Liver (tissue), 9 donors: ENCODE measurements around the gene AVL9. TPM values are rescaled to one million over a fixed set of nuclear protein-coding genes. Genes with fewer than 3 reads are reported as not detected.

Experiments
- DNase-seq: peaks from one replicate; pipeline ENCODE4 v3.0.0-alpha.2; 2017; ENCODE audit warnings: low spot score
- H3K27ac ChIP-seq, 2 donors: one replicate each; pipeline ENCODE4 v1.7.0; 2013; ENCODE audit warnings: inconsistent platforms in 2 of 2, low read length in 2 of 2, control low read depth in 1 of 2, low read depth in 1 of 2, mild to moderate bottlenecking in 1 of 2
- H3K27me3 ChIP-seq, 4 donors: one replicate each; pipeline versions ENCODE4 v1.6.1 to v1.7.0; 2013; ENCODE audit warnings: low read length in 3 of 4, inconsistent platforms in 1 of 4, mild to moderate bottlenecking in 1 of 4, moderate library complexity in 1 of 4; ENCODE audit not compliant: control insufficient read depth in 4 of 4, insufficient read depth in 4 of 4
- H3K36me3 ChIP-seq, 4 donors: one replicate each; pipeline versions ENCODE4 v1.6.1 to v1.7.0; 2013; ENCODE audit warnings: low read length in 3 of 4, mild to moderate bottlenecking in 3 of 4, low read depth in 1 of 4, moderate library complexity in 1 of 4; ENCODE audit not compliant: control insufficient read depth in 4 of 4, insufficient read depth in 3 of 4
- H3K4me1 ChIP-seq, 4 donors: one replicate each; pipeline versions ENCODE4 v1.6.1 to v1.7.0; 2013; ENCODE audit warnings: low read length in 3 of 4, mild to moderate bottlenecking in 3 of 4, moderate library complexity in 1 of 4; ENCODE audit not compliant: control insufficient read depth in 4 of 4, insufficient read depth in 4 of 4
- H3K4me3 ChIP-seq, 3 donors: one replicate each; pipeline versions ENCODE4 v1.6.1 to v1.7.0; 2013; ENCODE audit warnings: low read length in 3 of 3, control low read depth in 1 of 3, low read depth in 1 of 3, mild to moderate bottlenecking in 1 of 3
- H3K9ac ChIP-seq, 2 donors: one replicate each; pipeline ENCODE4 v1.7.0; 2013; ENCODE audit warnings: low read length in 2 of 2, mild to moderate bottlenecking in 2 of 2, moderate library complexity in 2 of 2, control low read depth in 1 of 2, low read depth in 1 of 2
- H3K9me3 ChIP-seq, 4 donors: one replicate each; pipeline versions ENCODE4 v1.6.1 to v1.7.0; 2013; ENCODE audit warnings: low read length in 3 of 4; ENCODE audit not compliant: control insufficient read depth in 4 of 4
- EGR1 ChIP-seq, 2 donors: IDR thresholded peaks; 2 replicates each; pipeline ENCODE4 v1.6.1; 2016 to 2018; ENCODE audit warnings: antibody characterized with exemption in 2 of 2, low read depth in 2 of 2
- FOXA1 ChIP-seq: IDR thresholded peaks from 2 replicates; pipeline ENCODE4 v1.6.1; 2016; ENCODE audit warnings: antibody characterized with exemption
- HNF4A ChIP-seq, 2 donors: conservative IDR thresholded peaks; 2 replicates each; pipeline ENCODE4 v1.6.1; 2016; ENCODE audit warnings: antibody characterized with exemption in 2 of 2, mild to moderate bottlenecking in 2 of 2
- HNF4G ChIP-seq: IDR thresholded peaks from 2 replicates; pipeline ENCODE4 v1.6.1; 2016; ENCODE audit warnings: antibody characterized with exemption
- JUND ChIP-seq, 2 donors: IDR thresholded peaks; 2 replicates each; pipeline ENCODE4 v1.6.1; 2016; ENCODE audit warnings: antibody characterized with exemption in 2 of 2
- NR2F2 ChIP-seq: IDR thresholded peaks from 2 replicates; pipeline ENCODE4 v1.6.1; 2016; ENCODE audit warnings: antibody characterized with exemption
- TAF1 ChIP-seq: conservative IDR thresholded peaks from 2 replicates; pipeline ENCODE4 v1.6.1; 2016; ENCODE audit warnings: antibody characterized with exemption, mild to moderate bottlenecking
- WGBS: extraction: QIAGEN DNeasy Blood & Tissue Kit; methylation state at CpG from one replicate; pipeline ENCODE4 v1.1.7; 2013; 5-methylcytosine and 5-hydroxymethylcytosine counted together
- polyA plus RNA-seq, 2 donors: library from polyadenylated mRNA; stranded (reverse) in 1 of 2; unstranded in 1 of 2; fragments of 200-250 nt in 1 of 2; fragments of >200 nt in 1 of 2; fragmentation: Nextera tagmentation in 1 of 2; extraction: Ambion mirVana in 1 of 2; gene quantifications; one replicate each; pipeline versions ENCODE4 v1.2.1 to v1.2.3, GENCODE V29; 2013 to 2015
- total RNA-seq, 2 donors: library from RNA; depleted of rRNA; stranded (reverse); fragments of >200 nt; gene quantifications; one replicate each; pipeline ENCODE4 v1.2.3, GENCODE V29; 2014
- TF ChIP-seq, protein P1 (sequence below): fragments of 150-350 bp; IDR thresholded peaks from 2 replicates; pipeline ENCODE4 v1.5.1; 2017; ENCODE audit warnings: improper control_type of control experiment, low read depth, low read length; ENCODE audit not compliant: missing input control
- TF ChIP-seq, protein P2 (sequence below): IDR thresholded peaks from 2 replicates; pipeline ENCODE4 v1.6.1; 2016; ENCODE audit warnings: antibody characterized with exemption
- TF ChIP-seq, protein P3 (sequence below): IDR thresholded peaks from 2 replicates; pipeline ENCODE4 v1.6.1; 2016; ENCODE audit warnings: antibody characterized with exemption
- TF ChIP-seq, protein P4 (sequence below): IDR thresholded peaks from 2 replicates; pipeline ENCODE4 v1.6.1; 2016; ENCODE audit warnings: antibody characterized with exemption, mild to moderate bottlenecking
- TF ChIP-seq, protein P5 (sequence below): IDR thresholded peaks from 2 replicates; pipeline ENCODE4 v1.6.1; 2016; ENCODE audit warnings: antibody characterized with exemption
- donor health status: healthy.
- donor health status: healthy.
- donor health status: healthy.
- donor health status: healthy.
- donor health status: healthy.

AVL9 gene
- total and polyA plus RNA-seq, 4 donors: 5.5 to 18.5 (median 11.6) TPM

DNA sequence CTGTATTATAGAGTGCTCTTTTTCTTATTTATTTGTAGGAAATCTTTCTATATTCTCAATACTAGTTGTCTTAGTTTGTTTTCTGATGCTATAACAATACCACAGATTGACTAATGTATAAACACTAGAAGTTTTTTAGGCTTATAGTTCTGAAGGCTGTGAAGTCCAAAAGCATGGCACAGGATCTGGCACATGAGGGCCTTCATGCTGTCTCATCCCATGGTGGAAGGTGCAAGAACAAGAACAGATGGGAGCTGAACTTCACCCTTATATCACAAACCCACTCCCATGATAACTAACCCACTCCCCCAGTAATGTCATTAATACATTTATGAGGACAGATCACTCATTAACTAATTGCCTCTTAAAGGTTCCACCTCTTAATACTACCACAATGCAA lies 109.7 kb downstream of the AVL9 start:
- Histone ChIP-seq H3K9ac (no peak overlapping the region), H3K4me3 (no peak overlapping the region), H3K9me3 (peaks cover 0 to 3% (median 3%) of the 10 kb centered on the region in 4 donors), H3K4me1 (no peaks in the 10 kb centered on the region), H3K27ac (no peak overlapping the region), H3K27me3 (no peaks in the 10 kb centered on the region), H3K36me3 (no peaks in the 10 kb centered on the region)
- no peak for DNase-seq
- TF ChIP-seq, protein P1, sequence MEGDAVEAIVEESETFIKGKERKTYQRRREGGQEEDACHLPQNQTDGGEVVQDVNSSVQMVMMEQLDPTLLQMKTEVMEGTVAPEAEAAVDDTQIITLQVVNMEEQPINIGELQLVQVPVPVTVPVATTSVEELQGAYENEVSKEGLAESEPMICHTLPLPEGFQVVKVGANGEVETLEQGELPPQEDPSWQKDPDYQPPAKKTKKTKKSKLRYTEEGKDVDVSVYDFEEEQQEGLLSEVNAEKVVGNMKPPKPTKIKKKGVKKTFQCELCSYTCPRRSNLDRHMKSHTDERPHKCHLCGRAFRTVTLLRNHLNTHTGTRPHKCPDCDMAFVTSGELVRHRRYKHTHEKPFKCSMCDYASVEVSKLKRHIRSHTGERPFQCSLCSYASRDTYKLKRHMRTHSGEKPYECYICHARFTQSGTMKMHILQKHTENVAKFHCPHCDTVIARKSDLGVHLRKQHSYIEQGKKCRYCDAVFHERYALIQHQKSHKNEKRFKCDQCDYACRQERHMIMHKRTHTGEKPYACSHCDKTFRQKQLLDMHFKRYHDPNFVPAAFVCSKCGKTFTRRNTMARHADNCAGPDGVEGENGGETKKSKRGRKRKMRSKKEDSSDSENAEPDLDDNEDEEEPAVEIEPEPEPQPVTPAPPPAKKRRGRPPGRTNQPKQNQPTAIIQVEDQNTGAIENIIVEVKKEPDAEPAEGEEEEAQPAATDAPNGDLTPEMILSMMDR: no peak
- no peak for TF ChIP-seq JUND (IDR thresholded peaks at IDR 0.05)
- no peak for TF ChIP-seq FOXA1
- no peak for TF ChIP-seq TAF1
- no peak for TF ChIP-seq HNF4A (conservative IDR thresholded peaks at IDR 0.05)
- TF ChIP-seq, protein P2, sequence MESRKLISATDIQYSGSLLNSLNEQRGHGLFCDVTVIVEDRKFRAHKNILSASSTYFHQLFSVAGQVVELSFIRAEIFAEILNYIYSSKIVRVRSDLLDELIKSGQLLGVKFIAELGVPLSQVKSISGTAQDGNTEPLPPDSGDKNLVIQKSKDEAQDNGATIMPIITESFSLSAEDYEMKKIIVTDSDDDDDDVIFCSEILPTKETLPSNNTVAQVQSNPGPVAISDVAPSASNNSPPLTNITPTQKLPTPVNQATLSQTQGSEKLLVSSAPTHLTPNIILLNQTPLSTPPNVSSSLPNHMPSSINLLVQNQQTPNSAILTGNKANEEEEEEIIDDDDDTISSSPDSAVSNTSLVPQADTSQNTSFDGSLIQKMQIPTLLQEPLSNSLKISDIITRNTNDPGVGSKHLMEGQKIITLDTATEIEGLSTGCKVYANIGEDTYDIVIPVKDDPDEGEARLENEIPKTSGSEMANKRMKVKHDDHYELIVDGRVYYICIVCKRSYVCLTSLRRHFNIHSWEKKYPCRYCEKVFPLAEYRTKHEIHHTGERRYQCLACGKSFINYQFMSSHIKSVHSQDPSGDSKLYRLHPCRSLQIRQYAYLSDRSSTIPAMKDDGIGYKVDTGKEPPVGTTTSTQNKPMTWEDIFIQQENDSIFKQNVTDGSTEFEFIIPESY: no peak
- TF ChIP-seq EGR1 (IDR thresholded peaks at IDR 0.05; ENCODE audit: low read depth in 2 of 2): no peak
- TF ChIP-seq, protein P3, sequence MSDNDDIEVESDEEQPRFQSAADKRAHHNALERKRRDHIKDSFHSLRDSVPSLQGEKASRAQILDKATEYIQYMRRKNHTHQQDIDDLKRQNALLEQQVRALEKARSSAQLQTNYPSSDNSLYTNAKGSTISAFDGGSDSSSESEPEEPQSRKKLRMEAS: no peak
- TF ChIP-seq HNF4G: no peak
- TF ChIP-seq, protein P4, sequence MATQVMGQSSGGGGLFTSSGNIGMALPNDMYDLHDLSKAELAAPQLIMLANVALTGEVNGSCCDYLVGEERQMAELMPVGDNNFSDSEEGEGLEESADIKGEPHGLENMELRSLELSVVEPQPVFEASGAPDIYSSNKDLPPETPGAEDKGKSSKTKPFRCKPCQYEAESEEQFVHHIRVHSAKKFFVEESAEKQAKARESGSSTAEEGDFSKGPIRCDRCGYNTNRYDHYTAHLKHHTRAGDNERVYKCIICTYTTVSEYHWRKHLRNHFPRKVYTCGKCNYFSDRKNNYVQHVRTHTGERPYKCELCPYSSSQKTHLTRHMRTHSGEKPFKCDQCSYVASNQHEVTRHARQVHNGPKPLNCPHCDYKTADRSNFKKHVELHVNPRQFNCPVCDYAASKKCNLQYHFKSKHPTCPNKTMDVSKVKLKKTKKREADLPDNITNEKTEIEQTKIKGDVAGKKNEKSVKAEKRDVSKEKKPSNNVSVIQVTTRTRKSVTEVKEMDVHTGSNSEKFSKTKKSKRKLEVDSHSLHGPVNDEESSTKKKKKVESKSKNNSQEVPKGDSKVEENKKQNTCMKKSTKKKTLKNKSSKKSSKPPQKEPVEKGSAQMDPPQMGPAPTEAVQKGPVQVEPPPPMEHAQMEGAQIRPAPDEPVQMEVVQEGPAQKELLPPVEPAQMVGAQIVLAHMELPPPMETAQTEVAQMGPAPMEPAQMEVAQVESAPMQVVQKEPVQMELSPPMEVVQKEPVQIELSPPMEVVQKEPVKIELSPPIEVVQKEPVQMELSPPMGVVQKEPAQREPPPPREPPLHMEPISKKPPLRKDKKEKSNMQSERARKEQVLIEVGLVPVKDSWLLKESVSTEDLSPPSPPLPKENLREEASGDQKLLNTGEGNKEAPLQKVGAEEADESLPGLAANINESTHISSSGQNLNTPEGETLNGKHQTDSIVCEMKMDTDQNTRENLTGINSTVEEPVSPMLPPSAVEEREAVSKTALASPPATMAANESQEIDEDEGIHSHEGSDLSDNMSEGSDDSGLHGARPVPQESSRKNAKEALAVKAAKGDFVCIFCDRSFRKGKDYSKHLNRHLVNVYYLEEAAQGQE: no peak

DNA sequence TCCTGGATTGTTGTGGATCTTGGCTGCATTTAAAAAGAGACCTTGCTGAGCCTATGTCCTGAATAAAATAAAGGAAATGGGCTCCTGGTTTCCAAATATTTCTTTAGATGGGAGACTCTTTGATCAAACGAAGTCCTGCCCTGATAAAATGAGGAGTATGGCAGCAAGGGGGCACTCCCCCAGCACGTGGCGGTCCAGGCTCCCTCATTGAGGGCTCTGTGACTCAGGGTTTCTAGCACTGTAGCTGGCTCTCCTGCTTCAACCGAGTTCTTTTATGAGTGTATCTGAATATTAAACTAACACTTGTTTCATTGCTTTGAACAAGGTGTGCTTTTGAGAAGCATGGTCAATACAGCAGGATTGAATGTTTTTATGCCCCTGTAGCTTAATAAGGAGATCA lies 114.2 kb downstream of the AVL9 start:
- DNase-seq: no peak
- TF ChIP-seq NR2F2 (no peak), EGR1 (IDR thresholded peaks at IDR 0.05; ENCODE audit: low read depth in 2 of 2) (no peak)
- TF ChIP-seq, protein P5, sequence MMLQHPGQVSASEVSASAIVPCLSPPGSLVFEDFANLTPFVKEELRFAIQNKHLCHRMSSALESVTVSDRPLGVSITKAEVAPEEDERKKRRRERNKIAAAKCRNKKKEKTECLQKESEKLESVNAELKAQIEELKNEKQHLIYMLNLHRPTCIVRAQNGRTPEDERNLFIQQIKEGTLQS: no peak
- TF ChIP-seq, protein P4: no peak
- WGBS: 82% methylated on average over 4 of the region's 4 CpGs

More for the DNA sequence above, 114.2 kb downstream of the AVL9 start:
- Histone ChIP-seq H3K4me1 (no peaks in the 10 kb centered on the region), H3K9ac (no peak overlapping the region), H3K9me3 (peaks cover 0 to 3% (median 3%) of the 10 kb centered on the region in 4 donors), H3K27me3 (no peaks in the 10 kb centered on the region), H3K4me3 (no peak overlapping the region), H3K36me3 (no peaks in the 10 kb centered on the region), H3K27ac (no peak overlapping the region)
